CD14-positive monocyte (primary cell): ENCODE data around the gene WWC2. TPM values are rescaled to one million over a fixed set of nuclear protein-coding genes. Genes with fewer than 3 reads are reported as not detected.

Experiments
- DNase-seq, 3 donors: peaks; one replicate each; pipeline ENCODE4 v3.0.0-alpha.2; 2011 to 2022
- H2AFZ ChIP-seq: 2 replicates; pipeline ENCODE4 v1.6.0; 2012; ENCODE audit warnings: mild to moderate bottlenecking, low read depth, low read length, inconsistent platforms; ENCODE audit not compliant: insufficient read depth, poor library complexity, severe bottlenecking
- H3K27ac ChIP-seq, 2 donors: 1 replicate in 1 of 2; 2 replicates in 1 of 2; pipeline ENCODE4 v1.5.1; 2012 to 2013; ENCODE audit warnings: low read length in 2 of 2, control low read depth in 1 of 2, inconsistent platforms in 1 of 2, low read depth in 1 of 2, mild to moderate bottlenecking in 1 of 2
- H3K27me3 ChIP-seq, 2 donors: one replicate each; pipeline versions ENCODE4 v1.6.0 to v1.6.1; 2011 to 2013; ENCODE audit warnings: low read length in 2 of 2; ENCODE audit not compliant: control insufficient read depth in 2 of 2, insufficient read depth in 2 of 2
- H3K36me3 ChIP-seq, 2 donors: replicated peaks in 1 of 2; 1 replicate in 1 of 2; 2 replicates in 1 of 2; pipeline versions ENCODE4 v1.5.1 to v1.6.1; 2012 to 2013; ENCODE audit warnings: low read length in 2 of 2, control low read depth in 1 of 2, inconsistent platforms in 1 of 2, mild to moderate bottlenecking in 1 of 2; ENCODE audit not compliant: insufficient read depth in 2 of 2, control insufficient read depth in 1 of 2
- H3K4me1 ChIP-seq, 2 donors: 1 replicate in 1 of 2; 2 replicates in 1 of 2; pipeline versions ENCODE4 v1.5.1 to v1.6.1; 2012 to 2013; ENCODE audit warnings: low read length in 2 of 2, control low read depth in 1 of 2, inconsistent platforms in 1 of 2, mild to moderate bottlenecking in 1 of 2, moderate library complexity in 1 of 2; ENCODE audit not compliant: insufficient read depth in 2 of 2, control insufficient read depth in 1 of 2
- H3K4me2 ChIP-seq: replicated peaks from 2 replicates; pipeline ENCODE3; 2012; ENCODE audit warnings: low read length, moderate library complexity, mild to moderate bottlenecking; ENCODE audit not compliant: poor library complexity, severe bottlenecking; ENCODE audit errors: extremely low read depth
- H3K4me3 ChIP-seq, 3 experiments: fragments of 200-600 bp in 1 of 3; sonication (generic) in 1 of 3; replicated peaks in 1 of 3; 1 replicate in 2 of 3; 2 replicates in 1 of 3; pipeline ENCODE4 v1.5.1; 2011 to 2013; ENCODE audit warnings: low read length in 3 of 3, mild to moderate bottlenecking in 3 of 3, control low read depth in 2 of 3, low read depth in 2 of 3, inconsistent platforms in 1 of 3, moderate library complexity in 1 of 3
- H3K79me2 ChIP-seq: 2 replicates; pipeline ENCODE4 v1.6.0; 2012; ENCODE audit warnings: mild to moderate bottlenecking, control low read depth, inconsistent platforms, low read length, moderate library complexity; ENCODE audit not compliant: insufficient read depth
- H3K9ac ChIP-seq: 2 replicates; pipeline ENCODE4 v1.6.0; 2017; ENCODE audit warnings: low read length, mild to moderate bottlenecking; ENCODE audit not compliant: insufficient read depth, poor library complexity, severe bottlenecking
- H3K9me3 ChIP-seq, 2 donors: replicated peaks in 1 of 2; 1 replicate in 1 of 2; 2 replicates in 1 of 2; pipeline versions ENCODE4 v1.5.1 to v1.6.1; 2012 to 2013; ENCODE audit warnings: low read length in 2 of 2, control low read depth in 1 of 2; ENCODE audit not compliant: control insufficient read depth in 1 of 2, insufficient read depth in 1 of 2
- H4K20me1 ChIP-seq: 2 replicates; pipeline ENCODE4 v1.6.0; 2012; ENCODE audit warnings: mild to moderate bottlenecking, low read length, control low read depth, moderate library complexity; ENCODE audit not compliant: insufficient read depth
- H3K27ac Mint-ChIP-seq, 7 donors: one replicate each; pipeline ENCODE4 v1.8.0; 2020; ENCODE audit warnings: mild to moderate bottlenecking in 7 of 7, mixed read lengths in 7 of 7, moderate library complexity in 6 of 7, inconsistent platforms in 2 of 7
- H3K27me3 Mint-ChIP-seq, 3 donors: one replicate each; pipeline ENCODE4 v1.8.0; 2021 to 2022; ENCODE audit warnings: low read depth in 3 of 3, mild to moderate bottlenecking in 3 of 3, mixed read lengths in 3 of 3, moderate library complexity in 3 of 3, inconsistent platforms in 1 of 3
- H3K36me3 Mint-ChIP-seq, 2 donors: one replicate each; pipeline ENCODE4 v1.8.0; 2020; ENCODE audit warnings: mixed read lengths in 2 of 2, inconsistent platforms in 1 of 2, mild to moderate bottlenecking in 1 of 2
- H3K4me1 Mint-ChIP-seq: one replicate; pipeline ENCODE4 v1.8.0; 2020; ENCODE audit warnings: mild to moderate bottlenecking, mixed read lengths
- H3K4me3 Mint-ChIP-seq, 2 donors: one replicate each; pipeline ENCODE4 v1.8.0; 2020; ENCODE audit warnings: mild to moderate bottlenecking in 2 of 2, mixed read lengths in 2 of 2, moderate library complexity in 1 of 2
- H3K9me3 Mint-ChIP-seq, 7 donors: one replicate each; pipeline ENCODE4 v1.8.0; 2020 to 2022; ENCODE audit warnings: mixed read lengths in 7 of 7, mild to moderate bottlenecking in 6 of 7, moderate library complexity in 6 of 7, inconsistent platforms in 2 of 7
- WGBS: methylation state at CpG from one replicate; pipeline ENCODE4 v1.1.5; 2013; ENCODE audit warnings: missing lambda C conversion rate; ENCODE audit not compliant: insufficient coverage; 5-methylcytosine and 5-hydroxymethylcytosine counted together
- intact Hi-C, 2 donors: fragments of 100-400 bp; cut with micrococcal nuclease; formaldehyde crosslinking; loops; one replicate each; pipeline versions ENCODE4 v1.15.0 to v1.15.1; 2023
- polyA plus RNA-seq, 3 donors: library from polyadenylated mRNA; depleted of rRNA in 1 of 3; unstranded in 2 of 3; stranded (reverse) in 1 of 3; fragments of 300-500 nt in 2 of 3; fragments of >200 nt in 1 of 3; fragmentation: Illumina TruSeq in 2 of 3; gene quantifications; 1 replicate in 2 of 3; 2 replicates in 1 of 3; pipeline ENCODE4 v1.2.3, GENCODE V29; 2012 to 2021
- TF ChIP-seq, protein P1 (sequence below): fragments of 200-600 bp; IDR thresholded peaks from one replicate; pipeline ENCODE4 v1.8.0; 2022; ENCODE audit warnings: antibody characterized with exemption, mild to moderate bottlenecking

Gene WWC2
- polyA plus RNA-seq, 3 donors, result 1.9 to 3.8 (median 2.9) TPM

DNA sequence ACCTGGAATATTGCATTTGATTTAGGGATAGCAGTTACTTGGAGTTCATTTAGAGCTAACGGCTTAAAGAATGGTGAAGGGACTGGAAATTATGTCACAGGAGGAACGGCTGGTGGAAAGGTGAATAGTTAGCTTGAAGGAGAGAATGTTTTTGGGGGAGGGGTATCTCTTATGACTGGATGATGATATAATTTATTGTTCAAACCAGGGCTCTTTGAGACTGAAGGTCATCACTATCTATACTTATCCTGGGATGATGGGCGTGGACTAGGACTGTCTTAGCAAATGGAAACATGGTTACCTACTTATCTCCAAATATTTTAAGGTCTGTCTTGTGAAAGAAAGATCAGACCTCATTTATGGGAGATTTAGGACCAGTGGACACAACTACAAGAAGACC lies 30.1 kb downstream of the WWC2 start:
- Histone ChIP-seq H3K9me3 (no peaks in the 10 kb centered on the region), H3K79me2 (no peaks in the 10 kb centered on the region), H3K36me3 (no peaks in the 10 kb centered on the region), H3K27ac (no peak overlapping the region), H3K4me3 (no peak overlapping the region), H4K20me1 (no peaks in the 10 kb centered on the region), H3K4me2 (no peak overlapping the region), H2AFZ (no peak overlapping the region), H3K27me3 (no peaks in the 10 kb centered on the region), H3K9ac (no peak overlapping the region), H3K4me1 (no peaks in the 10 kb centered on the region)
- no peak for DNase-seq
- H3K9me3 Mint-ChIP-seq, result peaks cover 0 to 2% (median 0%) of the 10 kb centered on the region in 7 donors
- H3K4me1 Mint-ChIP-seq, result no peaks in the 10 kb centered on the region
- no peak overlapping the region for H3K27ac Mint-ChIP-seq
- intact Hi-C loops, result no loop called here
- TF ChIP-seq, protein P1, sequence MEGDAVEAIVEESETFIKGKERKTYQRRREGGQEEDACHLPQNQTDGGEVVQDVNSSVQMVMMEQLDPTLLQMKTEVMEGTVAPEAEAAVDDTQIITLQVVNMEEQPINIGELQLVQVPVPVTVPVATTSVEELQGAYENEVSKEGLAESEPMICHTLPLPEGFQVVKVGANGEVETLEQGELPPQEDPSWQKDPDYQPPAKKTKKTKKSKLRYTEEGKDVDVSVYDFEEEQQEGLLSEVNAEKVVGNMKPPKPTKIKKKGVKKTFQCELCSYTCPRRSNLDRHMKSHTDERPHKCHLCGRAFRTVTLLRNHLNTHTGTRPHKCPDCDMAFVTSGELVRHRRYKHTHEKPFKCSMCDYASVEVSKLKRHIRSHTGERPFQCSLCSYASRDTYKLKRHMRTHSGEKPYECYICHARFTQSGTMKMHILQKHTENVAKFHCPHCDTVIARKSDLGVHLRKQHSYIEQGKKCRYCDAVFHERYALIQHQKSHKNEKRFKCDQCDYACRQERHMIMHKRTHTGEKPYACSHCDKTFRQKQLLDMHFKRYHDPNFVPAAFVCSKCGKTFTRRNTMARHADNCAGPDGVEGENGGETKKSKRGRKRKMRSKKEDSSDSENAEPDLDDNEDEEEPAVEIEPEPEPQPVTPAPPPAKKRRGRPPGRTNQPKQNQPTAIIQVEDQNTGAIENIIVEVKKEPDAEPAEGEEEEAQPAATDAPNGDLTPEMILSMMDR, result no peak
- peaks cover 0 to 3% (median 3%) of the 10 kb centered on the region in 3 donors for H3K27me3 Mint-ChIP-seq
- H3K4me3 Mint-ChIP-seq, result no peak overlapping the region
- WGBS, result 100% methylated on average over 2 of the region's 3 CpGs
- no peaks in the 10 kb centered on the region for H3K36me3 Mint-ChIP-seq

DNA sequence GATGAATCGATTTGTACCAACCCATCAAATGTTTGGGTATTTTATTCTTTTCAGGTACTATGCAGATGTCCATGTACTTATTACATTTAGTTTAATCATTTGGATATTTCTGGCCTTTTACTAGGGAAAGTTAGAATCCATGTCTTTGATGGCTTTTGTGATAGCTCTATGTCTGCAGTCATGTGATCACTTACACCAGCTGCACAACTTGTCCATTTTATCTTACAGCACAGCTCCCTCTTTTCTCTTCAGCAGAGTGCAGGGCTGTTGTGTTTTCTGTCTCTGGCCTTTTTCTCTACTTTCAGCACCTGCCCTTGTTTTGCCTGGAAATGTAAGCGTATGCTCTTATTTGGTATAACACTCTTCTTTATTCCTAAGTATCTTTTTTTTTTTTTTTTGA lies 30.6 kb downstream of the WWC2 start:
- H3K27me3 Mint-ChIP-seq, result peaks cover 0 to 3% (median 3%) of the 10 kb centered on the region in 3 donors
- H3K4me3 Mint-ChIP-seq, result no peak overlapping the region
- Histone ChIP-seq H3K9ac (no peak overlapping the region), H3K27me3 (no peaks in the 10 kb centered on the region), H3K79me2 (no peaks in the 10 kb centered on the region), H3K4me3 (no peak overlapping the region), H3K36me3 (no peaks in the 10 kb centered on the region), H2AFZ (no peak overlapping the region), H4K20me1 (no peaks in the 10 kb centered on the region), H3K9me3 (no peaks in the 10 kb centered on the region), H3K27ac (no peak overlapping the region), H3K4me2 (no peak overlapping the region), H3K4me1 (no peaks in the 10 kb centered on the region)
- intact Hi-C loops, result no loop called here
- WGBS, result no CpG with 5 or more reads among the region's 2 CpGs
- no peak for DNase-seq
- no peak overlapping the region for H3K27ac Mint-ChIP-seq
- H3K4me1 Mint-ChIP-seq, result no peaks in the 10 kb centered on the region
- H3K9me3 Mint-ChIP-seq, result peaks cover 0 to 2% (median 0%) of the 10 kb centered on the region in 7 donors
- TF ChIP-seq, protein P1, result no peak
- no peaks in the 10 kb centered on the region for H3K36me3 Mint-ChIP-seq
